Fibroblast of villous mesenchyme (primary cell): Measurements from ENCODE around the gene MBL2. TPM values are rescaled to one million over a fixed set of nuclear protein-coding genes. Genes with fewer than 3 reads are reported as not detected.

Source experiments
- DNase-seq: peaks from one replicate; pipeline ENCODE4 v3.0.0-alpha.2; 2010; ENCODE audit warnings: low read depth
- H3K4me3 ChIP-seq: 2 replicates; pipeline ENCODE4 v1.5.1; 2011; ENCODE audit warnings: low read depth, mild to moderate bottlenecking, low read length
- CTCF ChIP-seq: IDR thresholded peaks from 2 replicates; pipeline ENCODE4 v1.5.1; 2012; ENCODE audit warnings: low read depth, mild to moderate bottlenecking, low read length; ENCODE audit not compliant: insufficient read depth
- total RNA-seq: library from RNA; depleted of rRNA; stranded (reverse); fragments of >200 nt; gene quantifications from 2 replicates; pipeline ENCODE4 v1.2.3, GENCODE V29; 2012

The MBL2 gene
- total RNA-seq, 1 donor: not detected

DNA sequence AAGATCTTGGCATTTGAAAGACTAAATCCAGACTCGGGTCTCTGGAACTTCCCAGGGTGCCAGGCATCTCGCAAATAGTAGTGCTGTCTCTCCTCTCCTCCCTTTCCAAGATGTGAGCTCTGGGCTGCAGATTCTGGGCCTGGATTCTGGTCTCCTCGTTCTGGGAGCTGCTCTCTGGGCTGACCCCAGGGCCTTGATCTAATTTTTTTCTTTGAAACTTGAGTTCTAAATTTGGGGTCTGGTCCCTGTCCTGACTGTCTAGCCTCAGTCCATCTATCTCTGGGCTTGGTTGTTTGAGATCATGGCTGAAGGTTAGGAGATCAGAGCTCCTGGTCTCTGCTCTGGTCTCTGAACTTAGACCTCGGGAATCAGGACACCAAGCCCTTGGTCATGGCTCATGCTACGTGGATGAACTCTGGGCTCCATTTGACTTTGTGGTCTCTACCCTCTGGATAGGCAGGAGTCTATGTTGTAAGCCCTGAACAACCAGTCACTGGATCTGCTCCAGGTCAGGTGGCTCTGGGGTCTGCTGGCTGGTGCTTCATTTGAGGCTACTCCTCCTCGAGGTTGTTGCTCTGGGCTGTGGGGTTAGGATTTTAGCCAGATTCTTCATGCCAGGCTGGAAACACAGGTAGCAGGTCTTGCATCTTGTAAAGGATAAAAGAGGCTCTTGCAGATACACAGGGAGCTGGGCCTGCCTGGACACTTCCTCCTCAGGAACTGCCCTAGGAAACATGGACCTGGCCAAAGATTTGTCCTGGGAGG is 8.0 kb upstream of the MBL2 start:
- no peak for TF ChIP-seq CTCF
- DNase-seq: no peak
- no peak overlapping the region for H3K4me3 ChIP-seq

GRCh38 chr10:52779541-52780390 is 7.2 kb upstream of the MBL2 start:
- TF ChIP-seq CTCF: peak; percentile 98
- H3K4me3 ChIP-seq: no peak overlapping the region
- peak; percentile 56 for DNase-seq

GRCh38 chr10:52778511-52779392 is 6.2 kb upstream of the MBL2 start:
- H3K4me3 ChIP-seq: no peak overlapping the region
- peak; percentile 64 for TF ChIP-seq CTCF
- DNase-seq: peak; percentile 38

DNA sequence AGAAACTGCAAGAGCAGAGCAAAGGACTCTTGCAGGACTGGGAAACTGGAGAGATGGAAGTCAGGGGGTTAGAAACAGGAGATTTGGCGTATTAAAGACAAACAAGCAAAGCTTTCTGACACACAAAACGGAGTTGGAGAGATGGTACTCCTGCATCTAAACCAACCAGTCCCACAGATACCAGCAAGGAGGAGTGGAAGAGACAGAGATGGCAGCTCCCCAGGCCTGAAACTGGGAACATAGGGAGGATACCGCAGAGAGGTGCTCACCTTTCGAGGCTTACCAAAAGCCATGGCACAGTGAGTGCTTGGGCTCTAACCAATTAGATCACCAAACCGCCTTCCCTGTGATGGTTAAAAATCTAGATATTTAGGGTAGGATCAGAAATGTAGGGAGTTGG is 4.8 kb upstream of the MBL2 start:
- H3K4me3 ChIP-seq: no peak overlapping the region
- no peak for DNase-seq
- TF ChIP-seq CTCF: no peak

- TF ChIP-seq CTCF: no peak
- no peak overlapping the region for H3K4me3 ChIP-seq
- DNase-seq: no peak
Measured at GRCh38 chr10:52776471-52776903, 3.9 kb upstream of the MBL2 start.

DNA sequence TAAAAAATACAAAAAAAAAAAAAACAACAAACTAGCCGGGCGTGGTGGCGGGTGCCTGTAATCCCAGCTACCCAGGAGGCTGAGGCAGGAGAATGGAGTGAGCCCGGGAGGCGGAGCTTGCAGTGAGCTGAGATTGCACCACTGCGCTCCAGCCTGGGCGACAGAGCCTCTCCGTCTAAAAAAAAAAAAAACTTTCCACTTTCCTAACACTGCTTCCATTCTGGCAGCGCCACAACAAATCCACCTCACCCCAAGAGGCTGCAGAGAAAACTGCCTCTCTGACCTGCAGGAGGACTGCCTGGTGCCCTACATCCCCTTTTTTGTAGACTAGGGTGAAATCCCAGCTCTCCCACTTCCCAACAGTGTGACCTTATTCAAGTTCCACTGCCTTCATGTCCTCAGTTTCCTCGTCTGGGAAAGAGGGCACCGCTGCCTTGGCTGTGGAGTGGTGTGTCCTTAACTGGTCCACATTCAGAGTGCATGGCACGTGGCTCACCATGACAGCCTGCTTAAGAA is 2.6 kb upstream of the MBL2 start:
- H3K4me3 ChIP-seq: no peak overlapping the region
- TF ChIP-seq CTCF: no peak
- no peak for DNase-seq
